Stimulated activated CD4-positive, alpha-beta T cell treated with anti-CD3 and anti-CD28 coated beads, Interleukin-4, amount 100 ng/mL, for 4 hours (primary cell): ENCODE results near the gene ALDH1A2.
"Not testable (repeated sequence)": the region's sequence is repeated elsewhere in the genome, so short reads cannot be mapped to it uniquely, and the experiment has no call there.

Experiments
- DNase-seq, 2 experiments: peaks; one replicate each; pipeline ENCODE4 v3.0.0-alpha.2; 2020

The ALDH1A2 gene

GRCh38 chr15:58065445-58066041, at the start of gene ALDH1A2:
ALDH1A2 (minus strand) TSS chr15:58065711; CDS start chr15:58065650, 61 bp downstream.
- peak in 1 of 2 experiments; percentile 5 for DNase-seq

DNA sequence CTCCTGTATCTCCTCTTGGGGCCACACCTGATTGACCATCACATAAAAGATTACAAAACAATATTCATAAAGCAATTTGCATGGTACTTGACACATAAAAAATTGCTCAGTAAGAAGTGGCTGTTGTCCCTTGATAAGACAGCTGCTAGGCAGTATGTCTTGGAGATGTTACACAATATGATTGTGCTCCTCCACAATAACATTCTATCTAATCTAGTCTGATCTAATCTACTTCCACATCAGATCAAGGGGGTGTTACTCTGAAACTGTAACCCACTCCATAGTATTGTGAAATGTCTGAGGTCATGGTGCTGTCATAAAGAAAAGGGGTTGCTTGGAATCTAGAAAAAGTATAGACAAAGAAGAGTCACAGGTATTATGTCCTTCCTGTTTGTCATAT, 49.3 kb upstream of the ALDH1A2 start:
- no peak for DNase-seq

DNA sequence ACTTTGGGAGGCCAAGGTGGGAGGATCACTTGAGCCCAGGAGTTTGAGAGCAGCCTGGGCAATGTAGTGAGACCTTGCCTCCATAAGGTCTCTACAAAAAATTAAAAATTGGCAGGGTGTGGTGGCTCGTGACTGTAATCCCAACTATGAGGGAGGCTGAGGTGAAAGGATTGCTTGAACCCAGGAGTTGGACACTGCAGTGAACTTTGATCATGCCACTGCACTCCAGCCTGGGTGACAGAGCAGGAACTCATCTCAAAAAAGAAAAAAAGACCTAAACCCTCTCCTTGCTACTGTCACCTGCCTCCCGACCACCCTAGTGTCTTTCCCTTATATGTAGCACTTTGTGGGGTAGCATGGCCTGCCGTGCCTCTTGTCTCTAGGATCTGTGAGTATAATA, 48.9 kb upstream of the ALDH1A2 start:
- no peak for DNase-seq

GRCh38 chr15:58113358-58113757, 47.8 kb upstream of the ALDH1A2 start:
- DNase-seq, result not testable (repeated sequence)

DNA sequence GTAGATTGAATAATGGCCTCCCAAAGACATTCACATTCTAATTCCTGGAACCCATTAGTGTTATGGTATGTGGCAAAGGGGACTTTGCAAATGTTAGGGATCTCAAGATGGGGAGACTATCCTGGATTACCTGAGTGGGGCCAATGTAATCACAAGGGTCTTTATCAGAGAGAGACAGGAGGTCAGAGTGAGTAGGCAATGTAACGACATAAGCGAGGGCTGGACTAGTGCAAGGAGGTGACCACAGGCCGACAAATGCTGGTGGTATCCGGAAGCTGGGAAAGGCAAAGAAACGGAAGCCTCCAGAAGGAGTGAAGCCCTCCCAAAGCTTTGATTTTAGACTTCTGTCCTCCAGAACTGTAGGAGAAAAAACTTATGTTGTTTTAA, 46.2 kb upstream of the ALDH1A2 start:
- no peak for DNase-seq

GRCh38 chr15:58110999-58111717, 45.6 kb upstream of the ALDH1A2 start:
- DNase-seq, result no peak

GRCh38 chr15:58109419-58109818, 43.9 kb upstream of the ALDH1A2 start:
- no peak for DNase-seq

- no peak for DNase-seq
Observed at GRCh38 chr15:58108117-58108516, 42.6 kb upstream of the ALDH1A2 start.

GRCh38 chr15:58103482-58103881, 38.0 kb upstream of the ALDH1A2 start:
- no peak for DNase-seq

GRCh38 chr15:58096529-58097084, 31.1 kb upstream of the ALDH1A2 start:
- DNase-seq, result no peak

DNA sequence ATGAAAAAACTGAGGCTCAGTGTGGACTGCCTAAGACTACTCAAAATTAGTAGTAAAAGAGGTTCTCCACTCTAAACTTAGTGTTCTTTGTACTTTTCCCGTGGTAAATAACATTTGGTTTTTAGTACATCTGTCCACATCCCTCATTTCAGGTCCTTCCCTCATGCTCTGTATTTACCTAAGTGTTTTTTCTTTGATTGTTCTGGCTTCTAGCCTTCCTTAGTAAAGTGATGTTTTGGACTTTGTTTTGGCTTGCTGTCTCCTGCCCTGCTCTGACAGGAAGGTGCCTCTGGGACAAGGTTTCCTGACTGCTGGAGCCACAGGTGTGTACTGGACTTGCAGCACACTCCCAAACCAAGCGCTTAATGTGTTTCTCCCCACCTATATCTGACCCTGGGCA, 29.9 kb upstream of the ALDH1A2 start:
- no peak for DNase-seq

GRCh38 chr15:58087871-58088270, 22.4 kb upstream of the ALDH1A2 start:
- no peak for DNase-seq

- DNase-seq, result no peak
Observed at GRCh38 chr15:58086491-58086890, 21.0 kb upstream of the ALDH1A2 start.

- DNase-seq, result no peak
Observed at GRCh38 chr15:58083526-58083925, 18.0 kb upstream of the ALDH1A2 start.

GRCh38 chr15:58081891-58082290, 16.4 kb upstream of the ALDH1A2 start:
- no peak for DNase-seq

- no peak for DNase-seq
Observed at GRCh38 chr15:58081456-58081855, 15.9 kb upstream of the ALDH1A2 start.

DNA sequence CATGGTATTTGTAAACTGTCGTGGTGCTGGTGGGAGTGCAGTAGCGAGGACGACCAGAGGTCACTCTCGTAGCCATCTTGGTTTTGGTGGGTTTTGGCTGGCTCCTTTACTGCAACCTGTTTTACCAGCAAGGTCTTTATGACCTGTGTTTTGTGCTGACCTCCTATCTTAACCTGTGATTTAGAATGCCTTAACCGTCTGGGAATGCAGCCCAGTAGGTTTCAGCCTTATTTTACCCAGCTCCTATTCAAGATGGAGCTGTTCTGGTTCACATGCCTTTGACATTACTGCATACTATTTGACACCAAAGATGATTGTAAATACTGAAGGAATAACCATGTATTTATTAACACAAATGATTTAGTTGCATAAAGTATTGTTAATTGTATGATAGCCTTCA, 15.4 kb upstream of the ALDH1A2 start:
- not testable (repeated sequence) for DNase-seq

DNA sequence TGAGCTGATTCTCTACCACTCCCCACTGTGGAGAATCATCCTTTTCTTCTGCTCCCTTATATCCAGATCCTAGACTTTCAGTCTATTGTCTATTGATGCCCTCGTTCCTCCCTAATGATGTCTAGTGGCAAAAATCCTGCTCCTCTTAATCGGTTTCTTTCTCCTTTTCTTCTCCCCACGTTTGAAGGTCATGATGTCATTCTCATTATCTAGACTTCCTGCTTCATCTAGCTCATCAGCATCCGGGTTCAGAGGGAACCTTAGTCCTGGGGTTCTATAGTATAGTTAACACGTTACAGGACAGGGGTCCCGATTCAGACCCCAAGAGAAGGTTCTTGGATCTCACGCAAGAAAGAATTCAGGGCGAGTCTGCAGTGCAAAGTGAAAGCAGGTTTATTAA, 14.9 kb upstream of the ALDH1A2 start:
- no peak for DNase-seq

DNA sequence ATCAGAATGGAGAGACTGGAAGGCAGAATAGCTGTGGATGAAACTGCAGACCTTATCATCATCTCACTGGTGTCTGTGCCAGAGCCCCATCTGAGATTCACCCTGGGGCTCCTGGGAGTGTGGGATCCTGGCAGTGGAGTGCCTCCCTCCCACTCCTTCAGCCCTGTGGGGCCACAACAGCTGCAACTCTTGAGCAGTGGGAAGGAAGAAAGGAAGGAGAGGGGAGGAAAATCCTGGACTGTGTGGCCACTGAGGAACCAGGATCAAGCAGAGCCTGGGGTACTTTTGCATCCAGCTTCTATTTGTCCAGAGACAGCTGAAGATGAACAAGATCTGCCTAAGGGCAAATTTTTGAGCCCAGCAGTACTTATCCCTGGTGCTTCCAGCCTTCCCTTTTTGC, 13.1 kb upstream of the ALDH1A2 start:
- DNase-seq, result no peak

DNA sequence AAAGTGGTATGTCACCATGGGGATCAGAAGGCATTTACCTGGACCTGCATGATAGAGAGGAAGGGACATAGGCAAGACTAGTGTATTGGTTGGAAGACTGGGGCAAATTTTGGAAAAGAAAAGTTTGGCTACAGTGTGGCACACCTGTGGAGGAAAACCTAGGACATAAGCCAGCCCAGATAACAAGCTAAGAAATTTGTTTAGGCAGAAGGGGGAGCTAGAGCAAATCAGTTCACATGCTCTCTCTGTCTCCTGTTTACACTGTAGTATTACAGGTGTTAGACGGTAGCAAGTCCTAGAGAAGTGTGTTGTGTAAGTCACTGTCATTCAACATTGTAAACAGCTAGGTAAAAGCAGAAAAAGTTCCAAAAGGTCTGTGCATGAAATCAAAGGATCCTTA, 11.9 kb upstream of the ALDH1A2 start:
- DNase-seq, result no peak

- DNase-seq, result no peak
Observed at GRCh38 chr15:58074452-58074851, 8.9 kb upstream of the ALDH1A2 start.

- peak; percentile 18 to 35 for DNase-seq
Observed at GRCh38 chr15:58070801-58071418, 5.4 kb upstream of the ALDH1A2 start.

DNA sequence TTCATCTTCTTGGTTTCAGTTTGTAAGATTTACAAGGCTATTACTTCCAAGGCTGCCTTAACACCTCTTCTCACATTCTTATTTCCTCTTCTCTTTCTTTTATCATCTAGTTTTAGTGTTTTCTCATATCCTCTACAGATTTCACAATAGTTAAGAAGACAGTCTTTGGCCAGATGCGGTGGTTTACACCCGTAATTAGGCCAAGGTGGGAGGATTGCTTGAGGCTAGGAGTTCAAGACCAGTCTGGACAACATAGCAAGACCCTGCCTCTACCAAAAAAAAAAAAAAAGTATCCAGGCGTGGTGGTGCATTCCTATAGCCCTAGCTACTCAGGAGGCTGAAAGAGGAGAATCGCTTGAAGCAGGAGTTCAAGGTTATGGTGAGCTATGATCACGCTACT, 3.5 kb upstream of the ALDH1A2 start:
- DNase-seq, result no peak
